Measurements from ENCODE around the gene HS6ST3.

GRCh38 chr13:96819375-96819774 lies 729.5 kb downstream of the HS6ST3 start:
- TF ChIP-seq EP300 (IDR thresholded peaks at IDR 0.05): no peak
- no peak for TF ChIP-seq CTCF (IDR thresholded peaks at IDR 0.05)
